Activated naive CD8-positive, alpha-beta T cell treated with anti-CD3 and anti-CD28 coated beads, Interleukin-2, amount 50 U/mL, for 16 hours (primary cell): ENCODE results near the gene HLA-DOA.

Experiments used
- DNase-seq: peaks from one replicate; pipeline ENCODE4 v3.0.0-alpha.2; 2020; ENCODE audit warnings: low read depth, low spot score

Gene HLA-DOA

DNA sequence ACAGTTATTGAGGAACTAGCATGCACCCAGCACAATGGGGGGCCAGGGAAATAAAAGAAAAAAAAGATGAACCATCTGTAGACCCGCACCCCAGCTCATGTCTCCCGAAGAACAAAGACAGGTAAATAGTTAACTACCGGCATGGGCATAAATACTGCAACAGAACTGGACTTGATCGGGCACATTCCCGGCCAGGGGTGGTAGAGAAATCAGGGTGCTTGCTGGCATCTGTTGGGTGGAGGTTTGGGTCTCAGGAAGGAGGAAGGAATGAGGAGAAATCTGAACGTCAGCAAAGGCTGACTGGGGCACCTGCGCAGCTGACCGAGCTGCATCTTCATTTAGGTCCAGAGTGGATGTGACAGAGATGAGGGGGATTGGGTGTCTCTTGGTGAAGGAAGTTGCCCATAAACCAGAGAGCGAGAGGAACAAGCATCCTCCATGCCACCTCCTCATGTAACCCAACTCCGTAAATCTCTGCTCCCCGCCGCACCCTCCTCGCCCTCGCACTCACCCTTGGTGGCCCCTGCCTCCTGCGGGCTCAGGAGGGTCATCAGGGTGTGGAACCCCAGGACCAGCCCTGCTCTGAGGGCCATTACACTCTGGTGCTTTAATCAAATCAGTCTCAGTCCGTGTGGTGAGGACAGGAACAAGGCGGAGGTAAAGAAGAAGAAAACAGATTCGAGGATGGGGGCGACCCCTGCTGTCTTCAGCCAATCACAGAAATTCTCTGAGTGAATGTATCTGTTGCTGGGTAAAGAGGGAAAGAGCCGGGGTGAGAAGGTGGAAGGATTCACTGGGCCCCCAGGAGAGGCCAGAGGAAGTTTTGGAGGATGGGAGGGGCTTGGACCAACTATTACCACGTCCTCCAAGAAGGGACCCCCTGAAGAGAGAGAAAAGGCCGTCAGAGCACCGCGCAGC is at the start of gene HLA-DOA:
TSS of gene HLA-DOA (minus strand) at position 648 of the 918 bp plus-strand sequence.
- peak; percentile 28 for DNase-seq

DNA sequence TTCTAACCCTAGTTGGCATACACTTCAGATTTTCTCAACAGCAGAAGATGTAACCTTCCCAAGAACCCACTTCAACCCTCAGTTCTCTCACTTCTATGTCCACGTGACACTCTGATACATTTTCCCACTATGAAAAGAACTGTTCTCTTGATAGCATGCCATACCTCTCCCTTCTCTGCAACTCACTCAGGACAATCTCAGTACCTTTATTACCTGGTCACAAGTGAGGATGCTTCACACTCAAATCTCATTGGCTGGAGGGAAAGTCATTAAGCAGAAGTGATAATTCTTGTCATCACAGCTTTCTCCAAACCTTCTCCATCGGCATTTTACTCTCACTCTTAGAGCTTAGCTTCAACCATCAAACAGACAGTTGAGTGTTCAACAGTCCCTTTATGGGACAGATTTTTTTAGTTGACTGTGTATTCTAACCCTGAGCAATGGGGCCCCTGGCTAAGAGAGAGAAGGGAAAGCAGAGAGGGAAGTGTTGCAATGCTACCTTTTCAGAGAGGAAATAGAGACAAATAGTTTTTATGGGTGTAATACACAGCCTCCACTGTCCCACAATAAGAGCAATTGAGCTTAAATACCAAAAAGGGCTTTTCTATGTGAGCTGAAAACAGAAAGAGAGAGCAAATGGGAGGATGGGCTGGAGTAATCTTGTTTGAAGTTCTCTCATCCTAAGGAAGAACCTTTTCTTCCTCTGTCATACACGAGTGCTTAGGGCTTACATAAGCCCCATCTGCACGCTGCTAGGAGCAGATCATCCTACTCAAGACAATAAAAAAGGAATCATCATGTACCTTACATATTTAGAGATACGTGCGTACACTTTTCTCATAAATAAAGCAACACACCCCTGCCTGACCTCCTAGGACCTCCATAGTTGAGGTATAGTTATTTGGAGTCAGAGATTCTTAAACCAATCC is 48.1 kb upstream of the HLA-DOA start:
- no peak for DNase-seq

- no peak for DNase-seq
Measured at GRCh38 chr6:33053230-33053629, 43.8 kb upstream of the HLA-DOA start.

DNA sequence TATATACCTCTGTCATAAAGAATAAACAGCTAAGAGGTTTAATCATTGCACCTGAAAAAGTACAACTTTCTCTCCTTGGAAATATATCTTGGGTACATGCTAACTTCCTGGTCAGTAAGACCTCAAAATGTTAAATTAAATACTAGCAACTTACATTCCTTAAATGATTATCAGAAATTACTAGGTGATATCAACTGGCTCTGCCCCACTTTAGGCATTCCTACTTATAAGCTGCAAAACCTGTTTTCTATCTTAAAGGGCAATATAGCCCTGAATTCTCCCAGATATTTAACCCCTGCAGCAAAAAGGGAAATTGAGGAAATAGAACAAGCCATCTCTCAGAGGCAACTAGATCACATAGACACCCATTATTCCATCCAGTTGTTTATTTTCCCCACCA is 43.2 kb upstream of the HLA-DOA start:
- DNase-seq, result no peak

DNA sequence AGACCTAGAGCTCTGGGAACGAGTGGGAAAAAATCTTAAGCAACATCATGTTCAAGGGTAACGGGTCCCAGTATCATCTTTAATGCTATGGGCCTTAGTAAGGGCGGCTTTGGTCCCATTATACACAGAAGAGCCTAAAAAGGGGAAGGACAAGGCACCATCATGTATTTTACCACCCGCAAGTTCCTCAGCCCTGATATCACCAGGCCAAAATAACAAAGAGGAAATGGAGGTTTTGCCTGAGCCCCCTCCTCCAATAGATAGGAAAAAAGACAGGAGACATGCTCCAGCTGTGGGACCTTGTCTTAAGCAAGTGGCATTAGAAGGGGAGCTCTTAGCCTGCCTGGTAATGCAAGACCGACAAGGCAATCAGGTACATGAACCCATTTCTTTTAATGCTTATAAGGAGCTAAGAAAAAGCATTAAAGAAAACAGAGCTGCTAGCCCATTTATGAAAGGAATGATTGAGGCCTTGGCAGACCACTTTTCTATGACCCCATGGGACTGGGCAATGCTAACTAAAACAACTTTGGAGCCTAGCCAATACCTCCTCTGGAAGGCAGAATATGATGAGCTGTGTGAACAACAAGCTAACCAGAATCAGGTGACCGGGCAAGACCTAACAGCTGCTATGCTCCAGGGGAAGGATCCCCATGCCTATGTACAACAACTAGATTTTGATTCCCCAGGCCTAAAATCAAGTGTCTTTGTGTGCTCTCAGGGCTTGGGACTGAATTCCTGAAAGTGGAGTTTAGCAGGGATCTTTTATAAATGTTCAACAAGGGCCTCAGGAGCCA is 40.8 kb upstream of the HLA-DOA start:
- no peak for DNase-seq

GRCh38 chr6:33049323-33050013 is 40.1 kb upstream of the HLA-DOA start:
- DNase-seq, result no peak

GRCh38 chr6:33040157-33040556 is 30.8 kb upstream of the HLA-DOA start:
- no peak for DNase-seq

DNA sequence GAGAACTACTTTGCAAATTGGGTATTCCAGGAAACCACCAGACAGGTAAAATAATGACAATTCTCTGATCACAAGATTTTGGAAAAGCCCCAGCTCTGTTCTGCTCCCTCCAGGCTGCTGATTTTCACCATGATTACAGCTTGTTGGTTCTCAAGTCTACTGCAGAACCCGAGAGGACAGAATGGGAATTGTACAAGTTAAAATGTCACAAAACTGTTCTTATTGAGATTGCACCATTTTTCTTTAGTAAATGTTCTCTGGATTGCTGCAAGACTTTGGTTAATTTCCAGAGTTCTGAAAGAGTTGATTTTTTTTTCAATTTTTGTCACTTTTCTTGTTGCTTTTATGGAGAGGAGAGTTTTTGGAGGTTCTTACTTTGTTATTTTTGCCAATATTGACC is 27.1 kb upstream of the HLA-DOA start:
- DNase-seq, result no peak

DNA sequence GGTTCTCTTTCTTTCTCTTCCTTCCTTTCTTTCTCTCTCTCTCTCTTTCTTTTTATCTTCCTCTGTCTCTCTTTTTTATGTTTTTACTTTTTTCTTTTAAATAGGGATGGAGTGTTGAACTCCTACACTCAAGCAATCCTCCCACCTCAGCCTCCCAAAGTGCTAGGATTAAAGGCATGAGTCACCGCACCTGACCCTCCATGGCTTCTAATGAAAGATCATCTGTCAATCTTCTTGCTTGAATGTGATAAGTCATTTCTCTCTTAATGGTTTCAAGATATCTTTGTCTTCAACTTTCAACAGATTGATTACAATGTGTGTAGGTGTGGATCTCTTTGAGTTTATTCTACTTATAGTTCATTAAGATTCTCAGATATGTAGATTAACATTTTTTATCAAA is 25.2 kb upstream of the HLA-DOA start:
- no peak for DNase-seq

DNA sequence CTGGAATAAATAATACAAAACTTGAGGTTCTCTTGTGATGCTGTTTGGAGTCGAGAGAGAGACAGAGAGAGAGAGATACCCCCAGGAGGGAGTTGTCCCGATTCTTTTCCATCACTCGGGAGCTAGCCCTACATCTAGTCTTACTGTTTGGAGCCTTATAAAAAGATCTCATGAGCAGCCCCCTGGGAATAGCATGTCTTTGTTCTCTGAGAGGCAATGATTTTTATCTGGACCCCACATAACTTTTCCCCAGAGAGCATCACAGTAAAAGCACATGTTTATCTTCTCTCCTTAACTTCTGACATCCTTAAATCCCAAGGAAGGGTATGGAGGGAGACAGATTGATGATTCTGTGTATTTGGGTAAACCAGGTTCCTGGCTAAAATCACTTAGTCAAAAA is 20.9 kb upstream of the HLA-DOA start:
- no peak for DNase-seq

DNA sequence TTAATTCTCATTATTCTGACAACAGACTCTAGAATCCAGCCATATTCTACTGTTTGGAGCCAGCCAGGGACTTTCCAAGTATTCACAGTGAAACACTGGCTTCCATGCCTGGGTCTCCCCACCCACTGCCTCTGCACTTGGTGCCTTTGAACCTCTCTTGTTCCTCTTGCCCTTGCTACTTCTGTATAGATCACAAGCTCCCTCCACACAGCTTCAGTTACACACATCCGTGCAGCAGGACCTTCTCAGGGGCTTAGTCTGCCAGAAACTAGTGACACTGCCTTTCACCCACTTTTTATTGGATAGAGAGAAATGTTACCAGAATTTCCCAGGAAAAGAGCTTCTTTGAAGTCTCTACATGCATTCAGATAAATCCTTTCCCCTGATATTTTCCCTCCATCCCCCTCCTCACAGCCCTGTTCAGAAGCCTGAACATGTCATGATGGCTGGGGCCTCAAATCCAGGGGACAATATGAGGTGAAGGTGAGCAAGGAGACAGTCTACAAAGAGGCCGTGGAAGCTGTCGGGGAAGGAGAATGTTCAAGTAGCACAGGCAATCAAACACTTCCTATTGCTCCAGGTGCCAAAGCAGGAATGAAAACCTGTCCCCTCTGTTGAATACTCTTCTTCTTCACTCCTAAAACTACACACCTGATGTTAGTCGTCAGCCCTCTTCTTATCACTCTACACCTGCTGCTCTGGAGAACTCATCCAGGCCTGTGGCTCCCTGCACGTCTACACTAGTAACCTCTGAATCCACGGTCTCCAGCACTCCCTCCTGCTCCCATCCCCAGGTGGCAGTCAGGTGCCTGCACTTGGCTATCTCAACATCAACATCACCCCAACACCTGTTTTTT is 20.2 kb upstream of the HLA-DOA start:
- no peak for DNase-seq

DNA sequence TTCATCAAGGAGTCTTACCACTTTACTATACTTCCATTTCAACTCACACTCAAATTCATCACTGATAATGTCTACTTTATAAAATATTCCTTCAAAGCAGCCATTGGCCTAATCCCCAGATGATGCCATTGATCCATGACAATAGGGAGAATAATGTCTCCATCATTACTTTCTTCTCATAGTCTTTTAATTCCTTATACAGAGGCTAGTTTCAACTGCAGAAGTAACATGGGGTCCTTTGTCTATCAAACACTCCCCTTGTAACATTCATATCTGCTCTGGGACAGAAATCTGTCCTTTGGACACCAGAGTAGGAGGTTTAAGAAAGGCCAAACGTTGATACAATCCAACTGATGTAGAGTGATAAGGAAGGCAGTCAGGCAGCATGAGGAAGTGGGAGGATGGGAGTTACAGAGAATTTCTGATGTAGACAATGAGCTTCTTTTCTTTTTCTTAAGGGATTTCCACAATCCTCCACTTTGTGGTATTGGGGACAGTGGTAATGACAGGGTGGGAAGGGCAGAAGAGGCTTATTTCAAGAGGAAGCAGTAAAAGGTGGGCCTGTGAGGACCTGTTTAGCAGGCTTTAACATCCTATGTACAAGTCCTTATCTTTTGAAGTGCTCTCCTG is 18.9 kb upstream of the HLA-DOA start:
- DNase-seq, result no peak

- no peak for DNase-seq
Measured at GRCh38 chr6:33024521-33024920, 15.1 kb upstream of the HLA-DOA start.

DNA sequence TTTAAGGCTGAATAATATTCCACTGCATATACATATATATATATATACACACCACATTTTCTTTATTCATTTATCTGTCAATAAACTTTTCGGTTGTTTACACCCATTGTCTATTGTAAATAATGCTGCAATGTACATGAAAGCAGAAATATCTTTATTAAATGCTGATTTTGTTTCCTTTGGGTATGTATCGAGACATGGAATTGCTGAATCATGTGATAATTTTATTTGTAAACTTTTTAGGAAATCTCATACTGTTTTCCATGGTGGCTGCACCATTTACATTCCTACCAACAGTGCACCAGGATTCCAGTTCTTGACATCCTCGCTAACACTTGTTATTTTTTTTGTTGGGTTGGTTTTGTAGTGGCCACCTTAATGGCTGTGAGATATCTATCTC is 14.1 kb upstream of the HLA-DOA start:
- DNase-seq, result no peak

GRCh38 chr6:33021917-33022316 is 12.5 kb upstream of the HLA-DOA start:
- no peak for DNase-seq

DNA sequence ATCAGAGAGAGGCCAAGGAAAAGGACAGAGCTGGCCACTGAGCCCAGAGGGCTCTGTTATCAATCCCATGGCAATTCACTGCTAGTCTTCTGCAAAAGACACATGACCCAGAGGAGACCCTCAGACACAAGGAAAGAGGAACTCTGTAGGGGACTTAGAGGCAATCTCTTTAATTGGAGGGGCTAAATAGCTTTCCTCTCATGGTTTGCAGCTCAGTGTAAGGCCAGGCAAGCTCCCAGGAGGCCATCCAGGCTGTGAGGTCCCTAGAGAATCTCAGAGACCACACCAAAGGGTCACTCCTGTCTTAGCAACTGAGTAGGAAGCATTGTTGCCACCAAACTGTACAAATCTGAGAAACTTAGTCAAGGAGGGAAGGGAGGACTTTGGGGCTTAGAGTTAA is 10.0 kb upstream of the HLA-DOA start:
- DNase-seq, result no peak

- peak; percentile 14 for DNase-seq
Measured at GRCh38 chr6:33018904-33019303, 9.5 kb upstream of the HLA-DOA start.

DNA sequence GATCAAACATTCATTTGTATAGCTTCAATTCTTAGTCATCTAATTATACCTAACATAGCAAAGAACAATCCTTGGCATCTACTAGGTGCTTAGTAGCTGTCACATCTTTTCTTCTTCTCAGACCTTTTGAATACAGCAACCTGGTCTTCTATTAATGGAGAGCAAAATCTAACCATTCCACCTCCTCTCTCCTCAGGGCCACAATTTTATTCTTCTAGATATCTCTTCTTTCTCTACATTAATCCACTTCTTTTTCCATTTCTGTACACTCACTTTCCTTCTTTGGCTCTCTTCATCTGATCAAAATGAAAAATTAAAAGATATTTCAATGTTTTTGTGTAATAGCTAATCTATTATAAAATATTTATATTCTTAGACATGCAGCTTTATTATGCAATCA is 9.0 kb upstream of the HLA-DOA start:
- DNase-seq, result no peak

- no peak for DNase-seq
Measured at GRCh38 chr6:33017694-33018353, 8.4 kb upstream of the HLA-DOA start.
